Measurements from ENCODE around the gene TEX19. TPM values are rescaled to one million over a fixed set of nuclear protein-coding genes. Genes with fewer than 3 reads are reported as not detected.

Gene TEX19
- total and polyA plus RNA-seq, 2 of the 8 experiments (the other 6 are each of a cell fraction or from before 2014, with no cell fraction given), result 0.54 to 0.80 TPM

DNA sequence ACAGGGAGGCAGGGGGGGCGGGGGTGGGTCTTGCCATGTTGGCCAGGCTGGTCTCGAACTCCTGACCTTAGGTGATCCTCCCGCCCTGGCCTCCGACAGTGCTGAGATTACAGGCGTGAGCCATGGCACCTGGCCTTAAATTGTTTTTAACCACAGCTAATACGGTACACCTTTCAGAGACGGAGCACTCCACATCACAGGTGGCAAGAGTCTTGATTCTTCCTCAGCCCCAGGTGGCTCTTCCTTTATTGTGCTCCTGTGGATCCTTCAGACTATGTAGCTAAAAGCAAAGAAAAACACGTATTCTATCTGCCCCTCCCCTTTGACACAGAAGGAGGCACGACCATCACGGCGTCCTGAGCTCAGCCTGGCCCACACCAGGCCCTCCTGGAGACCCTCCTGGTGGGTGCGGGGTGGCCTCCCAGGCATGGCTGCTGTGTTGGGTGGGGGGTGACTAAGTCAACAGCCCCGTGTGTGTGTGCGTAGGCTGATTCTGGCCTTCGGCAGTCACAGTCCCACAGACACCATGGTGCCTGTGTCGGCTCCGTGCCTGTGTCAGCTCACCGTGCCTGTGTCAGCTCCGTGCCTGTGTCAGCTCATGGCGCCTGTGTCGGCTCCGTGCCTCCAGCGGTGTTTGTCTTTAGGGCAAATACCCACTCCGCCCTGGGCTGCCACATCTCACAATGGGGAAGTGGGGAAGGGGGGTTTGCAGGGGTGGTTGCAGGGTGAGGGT, 14.7 kb upstream of the TEX19 start:
- H3K27ac ChIP-seq (ENCODE audit: low read depth, low read length), result no peak overlapping the region
- 70% methylated on average over 24 of the region's 24 CpGs; no CpG with 5 or more reads in 1 of the 2 experiments for WGBS, 2 experiments (ENCODE audit: extremely low coverage in 1 of 2, insufficient coverage in 1 of 2, insufficient read length in 1 of 2, insufficient replicate concordance in 2 of 2, low coverage in 1 of 2, low lambda C conversion rate in 2 of 2, missing lambda C conversion rate in 1 of 2)
- H4K91ac ChIP-seq (replicated peaks; ENCODE audit: insufficient read length, low read length), result no peak overlapping the region
- peaks cover 0 to 2% of the 10 kb centered on the region in 2 experiments; a peak in 1 of 4 replicates for H3K9me3 ChIP-seq (ENCODE audit: insufficient read depth in 2 of 2, low read depth in 1 of 2, low read length in 1 of 2)
- no peak overlapping the region for H2AFZ ChIP-seq (ENCODE audit: low read length)
- no peak overlapping the region for H3K4ac ChIP-seq (replicated peaks; ENCODE audit: insufficient read length, low read depth, low read length)
- FAIRE-seq (no peak), DNase-seq (ENCODE audit: low read depth in 1 of 2, low spot score in 2 of 2) (no peak)
- H2BK5ac ChIP-seq (ENCODE audit: low read depth, low read length), result no peak overlapping the region
- no peak overlapping the region; the same call in 1 of the 2 replicates for H2BK12ac ChIP-seq (ENCODE audit: low read depth, low read length)
- H4K5ac ChIP-seq (ENCODE audit: insufficient read length, low read depth, low read length), result no peak overlapping the region
- no peaks in the 10 kb centered on the region; a peak in 2 of 7 replicates for H3K27me3 ChIP-seq (replicated peaks in 1 of 4; ENCODE audit: control insufficient read depth in 3 of 4, extremely low read depth in 1 of 4, insufficient read depth in 3 of 4, low read length in 3 of 4)
- no peak overlapping the region for H2BK20ac ChIP-seq (ENCODE audit: low read length)
- no peak overlapping the region for H3K9ac ChIP-seq (replicated peaks in 1 of 4; ENCODE audit: extremely low read depth in 1 of 4, low read depth in 3 of 4, low read length in 3 of 4)
- TF ChIP-seq, protein P1, sequence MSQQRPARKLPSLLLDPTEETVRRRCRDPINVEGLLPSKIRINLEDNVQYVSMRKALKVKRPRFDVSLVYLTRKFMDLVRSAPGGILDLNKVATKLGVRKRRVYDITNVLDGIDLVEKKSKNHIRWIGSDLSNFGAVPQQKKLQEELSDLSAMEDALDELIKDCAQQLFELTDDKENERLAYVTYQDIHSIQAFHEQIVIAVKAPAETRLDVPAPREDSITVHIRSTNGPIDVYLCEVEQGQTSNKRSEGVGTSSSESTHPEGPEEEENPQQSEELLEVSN (IDR thresholded peaks at IDR 0.05), result no peak
- no peak for TF ChIP-seq TCF12 (IDR thresholded peaks at IDR 0.05; ENCODE audit: low read depth, low read length)
- TF ChIP-seq CHD1 (IDR thresholded peaks at IDR 0.05; ENCODE audit: low read depth, low read length), result no peak
- TF ChIP-seq HDAC2 (IDR thresholded peaks at IDR 0.05; ENCODE audit: borderline replicate concordance in 1 of 2, low read depth in 2 of 2, low read length in 2 of 2), result no peak
- TF ChIP-seq CTBP2 (IDR thresholded peaks at IDR 0.05; ENCODE audit: borderline replicate concordance, insufficient read depth, insufficient read length, low read length), result no peak
- TF ChIP-seq SP2 (IDR thresholded peaks at IDR 0.05; ENCODE audit: low read length), result no peak
- TF ChIP-seq SIN3A (conservative IDR thresholded peaks at IDR 0.05 in 1 of 2, IDR thresholded peaks at IDR 0.05 in 1 of 2; ENCODE audit: low read depth in 1 of 2, low read length in 2 of 2), result no peak
- TF ChIP-seq SRF (IDR thresholded peaks at IDR 0.05; ENCODE audit: low read depth, low read length), result no peak
- TF ChIP-seq TAF1 (IDR thresholded peaks at IDR 0.05; ENCODE audit: low read depth, low read length), result no peak
- no peak overlapping the region for H3K14ac ChIP-seq (ENCODE audit: insufficient read length)
- H4K20me1 ChIP-seq (replicated peaks in 1 of 2; ENCODE audit: control insufficient read depth in 1 of 2, insufficient read depth in 2 of 2, low read length in 2 of 2), result no peaks in the 10 kb centered on the region
- H3K56ac ChIP-seq (replicated peaks; ENCODE audit: insufficient read length, low read depth, low read length), result no peak overlapping the region
- no peaks in the 10 kb centered on the region for H3K23me2 ChIP-seq (ENCODE audit: low read depth, low read length)
- no peak overlapping the region for H2AK5ac ChIP-seq (ENCODE audit: low read depth, low read length)
- H2BK15ac ChIP-seq (ENCODE audit: low read length), result no peak overlapping the region
- POLR2A ChIA-PET (ENCODE audit: partially characterized antibody), result interaction anchor here (0.9 to 1.8 kb wide), 4 partner anchors 8 to 105 kb away, joined by 3 to 5 read pairs (median 4); partner anchors contain the start of gene SECTM1
- H3K36me3 ChIP-seq (ENCODE audit: control insufficient read depth in 2 of 4, insufficient read depth in 4 of 4, low read length in 3 of 4), result no peaks in the 10 kb centered on the region
- no peak overlapping the region for H4K8ac ChIP-seq (ENCODE audit: extremely low read depth, insufficient read depth, low read length)
- H2BK120ac ChIP-seq (replicated peaks; ENCODE audit: low read depth, low read length), result no peak overlapping the region
- no peaks in the 10 kb centered on the region for H3K79me1 ChIP-seq (ENCODE audit: low read depth, low read length)
- peaks cover 0 to 4% (median 1%) of the 10 kb centered on the region in 4 experiments; a peak in 2 of 7 replicates for H3K4me1 ChIP-seq (replicated peaks in 1 of 4; ENCODE audit: control insufficient read depth in 3 of 4, insufficient read depth in 4 of 4, low read length in 3 of 4)
- H3K4me2 ChIP-seq (ENCODE audit: insufficient read depth in 1 of 2, low read depth in 2 of 2, low read length in 2 of 2), result no peak overlapping the region
- no peak overlapping the region for H3K23ac ChIP-seq (ENCODE audit: insufficient read length)
- CTCF ChIA-PET (ENCODE audit: partially characterized antibody), result interaction anchor here (0.5 to 3.3 kb wide), 8 partner anchors 8 to 195 kb away, joined by 3 to 8 read pairs (median 3); no protein-coding TSS in a partner anchor
- no peak overlapping the region; the same call in 1 of the 2 replicates for H3K18ac ChIP-seq (ENCODE audit: extremely low read depth, low read length)
- no peak overlapping the region for H3K4me3 ChIP-seq (ENCODE audit: extremely low read depth in 1 of 4, insufficient read depth in 2 of 4, low read depth in 3 of 4, low read length in 4 of 4)
- no peaks in the 10 kb centered on the region for H3K79me2 ChIP-seq (ENCODE audit: control insufficient read depth in 1 of 2, insufficient read depth in 2 of 2, low read length in 2 of 2)
